Activated T-cell treated with anti-CD3 and anti-CD28 coated beads for 4 hours (primary cell): ENCODE data around the gene CHRM5.

Experiments
- DNase-seq: peaks from one replicate; pipeline ENCODE4 v3.0.0-alpha.2; 2020

Gene CHRM5, protein sequence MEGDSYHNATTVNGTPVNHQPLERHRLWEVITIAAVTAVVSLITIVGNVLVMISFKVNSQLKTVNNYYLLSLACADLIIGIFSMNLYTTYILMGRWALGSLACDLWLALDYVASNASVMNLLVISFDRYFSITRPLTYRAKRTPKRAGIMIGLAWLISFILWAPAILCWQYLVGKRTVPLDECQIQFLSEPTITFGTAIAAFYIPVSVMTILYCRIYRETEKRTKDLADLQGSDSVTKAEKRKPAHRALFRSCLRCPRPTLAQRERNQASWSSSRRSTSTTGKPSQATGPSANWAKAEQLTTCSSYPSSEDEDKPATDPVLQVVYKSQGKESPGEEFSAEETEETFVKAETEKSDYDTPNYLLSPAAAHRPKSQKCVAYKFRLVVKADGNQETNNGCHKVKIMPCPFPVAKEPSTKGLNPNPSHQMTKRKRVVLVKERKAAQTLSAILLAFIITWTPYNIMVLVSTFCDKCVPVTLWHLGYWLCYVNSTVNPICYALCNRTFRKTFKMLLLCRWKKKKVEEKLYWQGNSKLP

DNA sequence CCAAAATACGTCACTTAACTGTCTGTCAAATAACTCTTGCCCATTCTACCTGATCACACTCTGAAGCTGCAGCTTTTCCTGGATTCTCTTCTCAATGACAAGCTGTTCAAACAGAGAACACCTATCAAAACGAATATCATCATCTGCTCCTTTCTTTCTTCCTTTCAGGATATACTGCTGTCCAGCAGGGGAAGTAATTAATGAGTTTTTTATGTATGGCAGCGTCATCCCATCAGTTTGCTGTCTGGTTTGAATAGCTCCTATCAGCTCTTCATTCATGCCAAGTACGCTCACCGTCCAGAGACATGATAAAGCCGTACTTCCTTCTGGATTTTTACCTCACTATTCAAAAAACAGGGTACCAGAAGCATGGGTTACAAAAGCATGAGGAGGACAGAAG is at the start of gene CHRM5:
Gene CHRM5 (plus strand): TSS at position 274 of the 400 bp plus-strand sequence. CDS start 94,221 bp downstream, outside the sequence.
- DNase-seq: no peak

DNA sequence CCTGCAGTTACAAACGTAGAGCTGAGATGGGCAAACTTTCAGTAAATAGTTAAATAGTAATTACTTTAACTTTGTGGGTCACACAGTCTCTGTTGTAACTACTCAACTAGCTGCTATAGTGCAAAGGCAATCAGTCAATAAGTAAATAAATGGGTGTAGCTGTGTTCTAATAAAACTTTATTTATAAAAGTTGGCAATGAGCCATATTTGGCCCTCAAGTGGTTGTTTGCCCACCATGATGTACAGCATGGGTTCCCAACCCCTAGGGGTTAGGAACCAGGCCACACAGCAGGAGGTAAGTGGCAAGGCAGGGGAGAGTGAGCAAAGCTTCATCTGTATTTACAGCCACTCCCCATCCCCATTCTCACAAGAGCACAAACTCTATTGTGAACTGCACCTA is 44.9 kb upstream of the CHRM5 start:
- no peak for DNase-seq

DNA sequence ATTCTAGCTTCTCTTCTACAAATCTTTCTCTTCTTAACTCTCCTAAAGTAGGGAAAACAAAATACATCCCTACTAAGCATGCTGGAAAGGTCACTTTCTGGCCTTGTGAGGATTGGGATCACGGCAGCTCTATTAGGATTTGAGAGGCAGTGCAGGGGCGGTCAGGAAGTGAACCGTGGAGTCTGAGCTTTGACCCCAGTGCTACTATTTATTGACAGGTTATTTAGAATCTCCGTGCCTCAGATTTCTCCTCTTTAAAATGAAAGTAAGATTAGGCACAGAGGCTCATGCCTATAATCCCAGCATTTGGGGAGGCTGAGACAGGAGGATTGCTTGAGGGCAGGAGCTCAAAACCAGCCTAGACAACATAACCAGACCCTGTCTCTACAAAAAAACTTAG is 42.0 kb upstream of the CHRM5 start:
- DNase-seq: no peak

DNA sequence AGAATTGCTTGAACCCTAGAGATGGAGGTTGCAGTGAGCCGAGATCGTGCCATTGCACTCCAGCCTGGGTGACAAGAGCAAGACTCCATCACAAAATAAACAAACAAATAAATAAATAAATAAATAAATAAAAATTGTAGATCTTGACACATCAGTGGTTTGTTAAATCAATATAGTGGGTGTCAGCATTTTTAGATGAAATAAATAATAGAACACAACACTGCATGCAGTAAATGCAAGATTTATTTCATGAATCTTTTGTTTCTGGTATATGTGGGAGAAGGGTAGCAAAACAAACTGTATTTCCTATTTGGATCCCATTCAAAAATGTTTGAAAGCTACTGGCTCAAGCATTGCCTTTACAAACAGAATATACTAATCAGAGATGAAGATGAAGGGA is 35.6 kb upstream of the CHRM5 start:
- DNase-seq: no peak

DNA sequence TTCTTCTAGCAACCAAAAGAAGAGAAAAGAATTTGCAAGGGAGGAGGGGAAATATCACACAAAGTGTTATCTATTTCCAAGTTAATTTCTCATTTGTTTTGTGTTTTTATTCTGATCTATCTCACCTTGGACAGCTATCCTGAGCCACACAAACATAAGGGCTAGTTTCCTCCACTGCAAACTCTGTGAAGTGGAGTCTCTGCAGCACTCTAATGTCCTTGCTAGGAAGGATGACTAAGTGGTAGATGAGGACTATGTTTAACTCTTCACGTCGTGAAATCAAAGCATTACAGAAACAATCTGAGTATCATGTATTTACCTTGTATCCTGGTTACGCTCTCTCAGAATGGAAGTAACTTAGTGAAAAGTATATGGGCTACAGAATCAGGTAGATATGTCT is 33.9 kb upstream of the CHRM5 start:
- DNase-seq: no peak

DNA sequence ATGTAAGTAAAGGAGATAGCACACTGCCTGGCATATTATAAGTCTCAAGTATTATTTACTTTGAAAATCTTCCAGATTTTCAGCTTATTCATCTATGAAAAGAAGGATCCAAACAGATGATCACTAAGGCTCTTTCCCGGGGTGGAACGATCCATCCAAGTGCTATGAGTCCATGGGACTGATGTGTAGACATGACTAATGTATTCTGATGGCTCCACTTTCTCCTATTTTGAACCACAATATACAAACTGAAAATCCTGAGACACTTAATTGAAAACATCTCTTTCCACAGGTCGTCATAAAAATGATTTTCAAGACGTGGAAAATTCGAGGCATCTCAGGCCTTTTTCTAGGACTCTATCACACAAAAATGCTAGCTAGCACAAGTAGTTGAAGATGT is 33.4 kb upstream of the CHRM5 start:
- no peak for DNase-seq

DNA sequence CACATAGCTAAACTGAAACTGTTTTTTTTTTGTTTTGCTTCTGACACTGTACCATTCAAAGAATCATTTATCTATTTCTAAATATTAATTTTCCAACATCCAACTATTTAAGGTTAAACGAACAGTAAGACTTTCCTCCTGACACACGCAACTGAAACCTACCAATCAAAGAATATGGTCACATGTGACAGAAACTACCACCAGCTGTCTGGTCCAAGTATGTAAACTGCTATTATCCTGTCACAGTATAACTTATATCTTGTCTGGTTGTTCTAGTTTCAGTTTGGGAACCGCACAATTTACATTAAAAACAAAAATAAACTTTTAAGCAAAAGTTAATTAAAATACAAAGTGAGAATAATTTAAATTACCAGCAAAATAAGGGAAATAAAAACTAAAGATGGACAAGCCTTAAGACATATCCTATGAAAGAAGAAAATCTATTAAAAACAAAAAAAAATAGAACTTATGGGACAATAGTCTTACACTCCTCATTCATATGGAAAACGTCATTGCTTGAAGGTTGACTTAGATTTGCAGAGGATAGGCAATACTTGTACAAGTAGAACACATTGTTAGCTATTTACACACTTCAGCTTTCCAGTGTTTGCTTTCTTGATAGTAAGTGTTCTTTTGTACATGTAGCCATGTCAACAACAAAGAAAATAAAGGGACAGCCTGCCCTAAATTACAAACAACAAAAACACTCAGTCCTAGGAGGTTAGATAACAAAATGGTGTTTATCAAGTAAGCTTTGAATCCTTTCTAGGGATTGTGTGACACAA is 26.8 kb upstream of the CHRM5 start:
- DNase-seq: no peak

DNA sequence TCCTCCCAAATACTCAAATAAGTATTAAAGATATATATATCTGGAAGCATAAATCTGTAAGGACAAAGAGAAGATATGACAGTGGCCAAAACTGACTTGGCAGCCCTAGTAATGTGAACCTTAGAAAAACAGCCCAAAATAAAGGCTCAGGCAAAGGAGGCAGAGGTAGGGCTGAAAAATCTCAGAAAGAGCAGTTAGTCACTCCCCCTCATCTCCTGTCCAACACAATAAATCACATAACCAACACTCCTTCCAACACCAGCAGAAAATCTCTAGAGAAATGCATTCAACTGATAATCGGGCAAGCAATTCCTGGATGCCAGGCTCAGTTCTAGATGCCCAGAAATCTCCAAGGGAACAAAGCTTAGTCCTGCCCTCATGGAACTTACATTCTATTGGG is 22.1 kb upstream of the CHRM5 start:
- no peak for DNase-seq

DNA sequence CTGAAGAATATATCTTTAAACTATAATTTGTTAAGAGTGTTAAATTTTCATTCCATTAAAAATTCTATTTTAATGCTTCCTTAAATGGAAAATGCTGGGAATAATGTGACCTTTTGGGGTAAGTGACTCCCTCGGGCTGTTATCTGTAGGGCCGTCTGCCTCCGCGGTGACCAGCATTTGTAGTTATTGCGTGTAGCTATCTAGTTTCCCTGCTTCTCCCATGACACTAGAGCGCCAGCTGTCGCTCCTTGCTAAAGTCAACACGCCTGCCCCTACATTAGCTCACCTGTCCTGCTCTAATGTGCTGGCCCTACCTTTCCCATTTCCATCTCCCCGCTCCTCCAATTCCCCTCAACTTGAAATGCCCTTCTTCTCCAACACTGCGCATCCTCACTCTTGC is 12.4 kb upstream of the CHRM5 start:
- no peak for DNase-seq

DNA sequence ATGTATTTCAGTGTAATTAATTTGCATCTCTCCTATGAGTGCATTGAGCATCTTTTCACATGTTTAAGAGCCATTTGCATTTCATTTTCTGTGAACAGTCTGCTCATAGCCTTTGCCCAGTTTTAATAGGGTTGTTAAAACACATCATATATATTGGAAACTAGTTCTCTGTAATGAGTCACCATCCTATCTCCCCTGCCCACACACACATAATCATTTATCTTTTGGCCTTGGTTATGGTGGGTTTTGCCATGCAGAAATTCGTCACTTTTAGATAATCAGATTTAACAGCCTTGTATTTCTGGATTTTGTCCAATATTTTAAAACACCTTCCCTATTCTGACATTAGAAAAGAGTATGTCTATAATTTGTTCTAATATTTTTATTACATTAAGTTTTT is 11.9 kb upstream of the CHRM5 start:
- no peak for DNase-seq

DNA sequence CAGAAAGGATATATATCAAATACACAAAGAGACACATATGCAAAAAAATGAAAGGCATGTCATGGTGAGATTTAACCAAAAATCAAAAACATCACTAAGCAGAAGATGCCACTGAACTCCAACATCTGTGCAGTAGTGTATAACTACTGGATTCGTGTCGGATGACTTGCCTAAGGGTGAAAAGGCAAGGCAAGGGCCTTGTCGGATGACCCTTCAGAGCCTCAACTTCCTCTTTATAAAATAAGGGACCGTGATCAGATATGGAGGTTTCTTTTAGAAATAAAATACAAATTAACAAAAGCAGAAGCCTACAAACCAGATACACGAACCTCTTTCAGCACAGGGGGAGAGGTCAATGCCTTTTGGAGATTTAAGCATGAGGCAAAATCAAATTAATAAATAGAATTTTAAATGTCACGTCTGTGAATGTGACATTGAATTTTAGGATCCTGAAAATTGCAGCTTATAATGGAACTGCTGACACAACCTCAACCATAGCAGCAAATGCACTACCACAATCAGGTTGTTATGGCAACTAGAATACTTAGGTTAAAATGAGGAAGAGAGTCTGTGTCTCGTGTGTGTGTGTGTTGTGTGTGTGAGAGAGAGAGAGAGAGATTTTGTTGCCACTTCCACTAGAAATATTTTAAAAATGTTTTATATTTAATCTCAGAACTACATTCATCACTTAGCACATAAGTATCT is 8.3 kb upstream of the CHRM5 start:
- DNase-seq: no peak

DNA sequence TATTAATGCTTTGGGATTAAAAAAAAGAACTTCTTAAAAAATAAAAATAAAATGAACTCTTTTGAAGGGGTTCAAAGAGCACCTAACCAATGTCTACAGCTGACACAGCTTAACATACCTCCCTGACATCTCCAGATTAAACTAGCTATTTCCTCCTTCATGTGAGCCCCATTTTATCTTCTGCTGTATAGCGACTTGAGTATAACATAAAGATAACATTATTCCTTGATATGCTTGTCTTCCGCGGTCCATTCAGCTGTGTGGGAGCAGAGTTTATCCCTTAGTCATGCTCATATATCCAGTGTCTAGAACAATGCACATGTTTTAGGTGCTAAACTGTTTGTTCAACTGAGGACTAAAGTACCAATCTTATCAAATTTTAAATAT is 7.8 kb upstream of the CHRM5 start:
- no peak for DNase-seq

DNA sequence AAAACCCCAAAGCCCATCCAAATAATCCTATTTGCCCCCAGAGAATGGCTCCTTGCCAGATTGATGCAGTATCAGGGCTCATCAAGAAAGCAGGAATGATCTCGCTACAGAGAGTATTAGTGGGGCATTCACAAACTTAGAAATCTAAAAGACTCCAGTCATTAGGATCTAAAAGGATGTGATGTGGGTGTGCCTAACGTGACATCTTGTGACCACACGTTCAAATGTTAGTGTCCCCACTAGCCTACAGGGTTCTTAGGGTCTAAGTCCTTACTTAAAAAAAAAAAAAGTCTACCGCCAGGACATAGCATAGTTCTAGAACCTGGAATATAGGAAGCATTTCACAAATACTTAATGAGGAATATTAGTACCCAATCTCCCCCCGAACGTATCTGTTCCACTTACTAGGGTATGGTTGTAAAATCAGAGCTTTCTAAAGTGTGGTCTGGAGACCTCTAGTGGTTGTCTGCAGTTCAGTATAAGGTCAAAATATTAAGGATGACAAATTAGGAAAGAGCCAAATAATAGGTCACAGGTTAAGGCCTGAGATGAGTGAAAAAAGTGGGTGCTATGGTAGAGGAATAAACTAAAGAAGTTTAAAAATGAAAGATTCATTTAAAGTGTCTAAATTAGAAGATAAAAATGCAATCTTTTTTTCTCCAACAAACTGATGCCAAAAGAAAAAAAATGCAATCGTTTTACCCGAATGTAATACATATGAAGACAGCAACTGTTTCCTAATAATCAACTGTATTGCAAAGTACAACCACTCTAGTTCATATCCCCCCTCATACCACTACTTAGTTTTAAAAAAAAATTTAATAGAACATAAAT is 4.2 kb upstream of the CHRM5 start:
- DNase-seq: no peak

DNA sequence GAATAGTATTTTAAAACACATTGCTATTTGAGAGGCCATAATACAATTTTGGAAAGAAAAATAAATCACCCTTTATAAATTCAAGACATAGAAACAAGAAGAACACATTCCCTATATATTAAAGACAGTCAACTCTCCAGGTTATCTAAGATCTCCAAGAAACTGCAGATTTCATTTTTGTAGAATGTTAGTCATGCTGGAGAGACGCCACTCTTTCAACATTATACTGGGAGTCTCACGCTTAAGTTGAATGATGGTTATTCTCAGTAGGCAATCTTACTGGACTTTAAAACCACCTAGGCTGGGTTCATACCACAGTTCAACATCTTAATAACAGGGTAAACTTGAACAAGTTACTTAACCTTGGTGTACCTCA is 3.6 kb upstream of the CHRM5 start:
- DNase-seq: no peak

DNA sequence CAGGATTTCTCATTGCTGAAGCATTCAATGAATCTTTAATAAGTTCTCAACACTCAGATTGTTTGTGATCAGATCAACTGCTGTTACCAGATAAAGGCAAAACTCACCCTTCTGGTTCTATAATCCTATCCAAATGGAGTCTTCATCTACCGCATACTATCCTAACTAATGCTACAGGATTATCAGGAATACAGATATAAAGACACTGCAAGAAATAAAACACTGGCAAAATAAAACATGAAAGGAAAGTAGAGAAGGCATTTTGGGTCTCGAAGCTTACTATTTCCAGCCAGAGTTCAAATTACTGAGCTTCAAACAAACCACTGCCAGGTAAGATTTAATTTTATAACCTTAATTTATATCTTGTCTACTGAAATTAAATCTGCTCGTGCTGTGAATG is 524 bp downstream of the CHRM5 start:
- DNase-seq: no peak

DNA sequence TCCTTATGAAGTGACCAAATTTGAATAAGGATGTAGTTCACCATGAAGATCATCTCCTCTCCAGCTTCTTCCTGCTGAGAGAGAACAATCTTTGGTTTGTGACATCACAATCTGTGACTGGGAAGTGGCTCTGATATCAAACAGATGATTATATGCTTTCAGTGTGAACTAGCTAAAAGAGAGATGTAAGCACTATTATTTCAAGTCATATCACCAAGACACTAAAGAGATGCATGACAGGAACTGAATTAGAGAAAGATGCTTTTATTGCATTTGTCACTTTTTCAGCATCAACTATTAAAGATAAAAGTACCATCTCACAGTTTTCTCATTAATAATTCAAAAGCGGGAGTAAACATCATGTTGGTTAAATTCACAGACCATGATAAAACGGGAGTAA is 3.5 kb downstream of the CHRM5 start:
- no peak for DNase-seq

DNA sequence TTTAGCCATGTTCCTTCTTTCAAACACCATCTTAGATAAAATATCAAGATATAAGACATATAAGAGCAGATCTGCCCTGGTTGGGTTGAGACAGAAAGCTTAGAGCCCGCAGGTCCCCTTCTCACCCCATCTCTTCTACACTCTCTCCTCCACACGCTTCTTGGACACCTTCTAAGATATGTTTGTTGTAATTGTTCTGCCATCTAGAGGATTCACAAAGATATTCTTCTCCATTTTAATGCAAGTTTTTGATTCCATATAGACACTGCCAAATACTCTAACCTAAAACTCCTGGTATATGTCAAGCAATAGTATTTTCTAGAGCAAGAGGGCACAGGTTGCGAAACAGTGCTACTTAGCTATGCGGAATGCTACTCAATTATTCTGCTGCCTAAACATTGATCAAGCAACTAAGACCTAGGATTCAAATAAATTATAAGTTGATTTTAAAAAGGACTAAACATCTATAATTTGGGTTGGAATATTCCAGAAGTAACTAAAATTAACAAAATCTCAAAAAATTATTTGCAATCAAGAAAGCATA is 6.8 kb downstream of the CHRM5 start:
- DNase-seq: no peak

DNA sequence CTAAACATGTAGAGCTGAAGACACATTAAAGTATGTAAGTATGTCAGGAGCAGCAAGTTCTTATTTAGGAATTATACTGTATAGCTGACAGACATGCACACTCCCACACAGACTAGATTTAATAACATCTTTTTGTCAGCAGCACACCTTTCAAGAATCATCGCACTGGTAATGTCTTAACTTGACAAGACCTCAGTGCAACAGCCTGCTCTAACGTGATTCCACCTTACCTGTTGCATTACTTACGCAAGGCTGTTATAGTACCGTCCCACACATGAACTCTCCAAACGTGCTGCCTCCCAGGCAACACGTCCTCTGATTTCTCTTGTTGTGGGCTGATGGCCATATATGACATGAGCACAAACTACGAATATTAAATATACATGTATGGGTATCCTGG is 11.9 kb downstream of the CHRM5 start:
- no peak for DNase-seq

DNA sequence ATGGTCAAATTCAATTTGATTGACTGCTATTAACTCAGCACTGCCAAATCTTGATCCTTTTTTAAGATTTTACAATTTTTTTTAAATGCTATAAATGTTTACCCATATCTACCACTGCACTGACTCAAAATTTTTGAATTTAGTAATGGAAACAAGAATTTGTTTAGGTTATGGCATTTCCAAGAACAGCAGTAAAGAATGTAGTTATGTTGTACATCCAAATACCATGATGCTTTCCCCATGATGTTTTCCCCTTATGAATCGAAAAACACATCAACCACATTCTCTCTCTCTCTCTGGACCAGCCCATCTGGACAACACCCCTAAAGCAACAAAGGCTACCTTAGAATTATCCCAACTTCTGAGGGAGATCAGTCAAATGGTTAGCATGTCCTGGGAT is 14.2 kb downstream of the CHRM5 start:
- DNase-seq: no peak

DNA sequence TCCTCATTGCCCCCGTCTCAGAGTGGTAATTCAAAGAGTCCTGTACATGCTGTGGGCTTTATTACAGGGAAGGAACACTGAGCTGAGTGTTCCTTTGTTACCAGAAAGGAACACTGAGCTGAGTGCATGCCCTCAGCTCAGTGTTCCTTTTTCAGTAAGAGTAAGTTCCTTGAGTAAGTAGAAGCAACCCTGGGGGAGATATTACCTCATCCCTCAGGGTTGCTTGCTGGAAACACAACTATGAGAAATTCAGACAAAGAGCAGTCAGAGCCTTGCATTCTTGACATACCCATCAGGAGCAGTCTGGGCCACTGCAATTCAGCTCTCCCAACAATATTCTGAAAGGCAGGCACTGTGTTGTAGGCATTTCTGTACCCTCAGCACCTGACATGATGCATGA is 17.0 kb downstream of the CHRM5 start:
- DNase-seq: no peak

DNA sequence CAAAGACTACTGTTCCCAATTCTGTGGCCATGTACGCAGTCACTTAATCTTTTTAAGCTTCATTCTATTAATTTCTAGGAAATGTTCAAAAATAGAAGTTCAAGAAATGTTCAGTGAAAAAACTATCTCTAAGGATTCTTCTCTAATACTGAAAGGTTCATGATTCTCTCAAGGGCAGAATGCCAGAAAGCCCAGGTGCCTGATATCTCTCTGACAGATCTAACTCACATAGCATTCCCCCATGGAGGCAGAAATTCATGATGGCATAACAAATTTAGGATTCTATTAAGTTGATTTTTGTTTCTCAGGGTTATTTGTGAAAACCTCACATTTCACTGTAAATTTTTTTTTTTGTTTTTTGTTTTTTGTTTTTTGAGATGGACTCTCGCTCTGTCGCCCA is 17.5 kb downstream of the CHRM5 start:
- no peak for DNase-seq

DNA sequence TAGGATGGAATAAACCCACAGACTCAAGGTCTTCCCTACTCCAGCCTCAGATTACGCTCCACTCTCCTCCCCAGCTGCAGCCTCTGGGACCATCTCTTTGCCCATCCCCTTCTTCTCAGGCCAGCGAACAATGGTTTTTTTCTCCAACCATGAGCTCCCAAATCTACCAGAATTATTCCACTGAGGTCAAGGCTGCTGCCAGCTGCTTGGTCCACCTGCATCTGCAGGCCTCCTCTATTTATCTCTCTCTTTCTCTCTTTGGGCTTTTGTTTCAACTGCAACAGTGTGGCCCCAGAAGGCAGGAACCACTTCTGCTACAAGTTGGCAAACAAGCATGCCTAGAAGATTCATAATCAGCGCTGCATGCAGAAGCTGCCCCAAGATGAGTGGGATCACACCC is 19.1 kb downstream of the CHRM5 start:
- no peak for DNase-seq
